Neural progenitor cell (in vitro differentiated cells): ENCODE measurements around the gene KRT76. TPM values are rescaled to one million over a fixed set of nuclear protein-coding genes. Genes with fewer than 3 reads are reported as not detected.

ENCODE experiments used
- DNase-seq: peaks from one replicate; pipeline ENCODE4 v3.0.0-alpha.2; 2016; ENCODE audit warnings: low spot score
- H2AFZ ChIP-seq: fragments of 200-600 bp; sonication (generic); replicated peaks from 2 replicates; pipeline ENCODE4 v1.6.1; 2016; ENCODE audit warnings: antibody characterized with exemption
- H3F3A ChIP-seq: fragments of 200-600 bp; sonication (generic); 2 replicates; pipeline ENCODE4 v1.6.1; 2016; ENCODE audit warnings: antibody characterized with exemption, low read depth
- H3K27ac ChIP-seq: fragments of 200-600 bp; sonication (generic); 2 replicates; pipeline ENCODE4 v1.5.1; 2016; ENCODE audit warnings: mild to moderate bottlenecking
- H3K27me3 ChIP-seq: fragments of 200-600 bp; sonication (generic); 2 replicates; pipeline ENCODE4 v1.6.1; 2016; ENCODE audit warnings: mild to moderate bottlenecking, moderate library complexity
- H3K36me3 ChIP-seq: fragments of 200-600 bp; sonication (generic); 2 replicates; pipeline ENCODE4 v1.5.1; 2016
- H3K4me1 ChIP-seq: fragments of 200-600 bp; sonication (generic); 2 replicates; pipeline ENCODE4 v1.6.1; 2016; ENCODE audit warnings: mixed run types
- H3K4me2 ChIP-seq: fragments of 200-600 bp; sonication (generic); 2 replicates; pipeline ENCODE4 v1.6.1; 2016
- H3K4me3 ChIP-seq: fragments of 200-600 bp; sonication (generic); 2 replicates; pipeline ENCODE4 v1.5.1; 2016
- H3K79me2 ChIP-seq: fragments of 200-600 bp; sonication (generic); 2 replicates; pipeline ENCODE4 v1.6.1; 2016; ENCODE audit warnings: low read depth
- H3K9ac ChIP-seq: fragments of 200-600 bp; sonication (generic); 2 replicates; pipeline ENCODE4 v1.6.1; 2016
- H3K9me3 ChIP-seq: fragments of 200-600 bp; sonication (generic); 2 replicates; pipeline ENCODE4 v1.5.1; 2016; ENCODE audit warnings: low read depth
- H4K20me1 ChIP-seq: fragments of 200-600 bp; sonication (generic); 2 replicates; pipeline ENCODE4 v1.6.1; 2016; ENCODE audit warnings: low read depth
- H3K27ac Mint-ChIP-seq: 3 replicates; pipeline ENCODE4 v1.8.0; 2021; ENCODE audit warnings: mixed read lengths
- H3K27me3 Mint-ChIP-seq: 2 replicates; pipeline ENCODE4 v1.8.0; 2022; ENCODE audit warnings: low read depth, mild to moderate bottlenecking, inconsistent platforms, moderate library complexity, mixed read lengths; ENCODE audit not compliant: insufficient read depth
- H3K36me3 Mint-ChIP-seq: 3 replicates; pipeline ENCODE4 v1.8.0; 2021; ENCODE audit warnings: mixed read lengths
- H3K4me1 Mint-ChIP-seq: 3 replicates; pipeline ENCODE4 v1.8.0; 2021; ENCODE audit warnings: mixed read lengths
- H3K4me3 Mint-ChIP-seq: 3 replicates; pipeline ENCODE4 v1.8.0; 2021; ENCODE audit warnings: mild to moderate bottlenecking, moderate library complexity, mixed read lengths
- H3K9me3 Mint-ChIP-seq: 3 replicates; pipeline ENCODE4 v1.8.0; 2020; ENCODE audit warnings: mixed read lengths
- EZH2 ChIP-seq: fragments of 200-600 bp; sonication (generic); IDR thresholded peaks from 2 replicates; pipeline ENCODE4 v1.6.1; 2017; ENCODE audit warnings: antibody characterized with exemption, mild to moderate bottlenecking, moderate library complexity
- EZH2phosphoT487 ChIP-seq: fragments of 200-600 bp; sonication (generic); IDR thresholded peaks from 2 replicates; pipeline ENCODE4 v1.6.1; 2017; ENCODE audit warnings: antibody characterized with exemption
- total RNA-seq: library from RNA; depleted of rRNA; stranded (reverse); fragments of >200 nt; gene quantifications from 2 replicates; pipeline ENCODE4 v1.2.3, GENCODE V29; 2015; ENCODE audit warnings: low replicate concordance
- TF ChIP-seq, protein P1 (sequence below): fragments of 200-600 bp; sonication (generic); IDR thresholded peaks from 2 replicates; pipeline ENCODE4 v1.5.1; 2017; ENCODE audit warnings: antibody characterized with exemption, mild to moderate bottlenecking

KRT76 gene
- total RNA-seq, 1 donor from 2014 or later, result not detected

DNA sequence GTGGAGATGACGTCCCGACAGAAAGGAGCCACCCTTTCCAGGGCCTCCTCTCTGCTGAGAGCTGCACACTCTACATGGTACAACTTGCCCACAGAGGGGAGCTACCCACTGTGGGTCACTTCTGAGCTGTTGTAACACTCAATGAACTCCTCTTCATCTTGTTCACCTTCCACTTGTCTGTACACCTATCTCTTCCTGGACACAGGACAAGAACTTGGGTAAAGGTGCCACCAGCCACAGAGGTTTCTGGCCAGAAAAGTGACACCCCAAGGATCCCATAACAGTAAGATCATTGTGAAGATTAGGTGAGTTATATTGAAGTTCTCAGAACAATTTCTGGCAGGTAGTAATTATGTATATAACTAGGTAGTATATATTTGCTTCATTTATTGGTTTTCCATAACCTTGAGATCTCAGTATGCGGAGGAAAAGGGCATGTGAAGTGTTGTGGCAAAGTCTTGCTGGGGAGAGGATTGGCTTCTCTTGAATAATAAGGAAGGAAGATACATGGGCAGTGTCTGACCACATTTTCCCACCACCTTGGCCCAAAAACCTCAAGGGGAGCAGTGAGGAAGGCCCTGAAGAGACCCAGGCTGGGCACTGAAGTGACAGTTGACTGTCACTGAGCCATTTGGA is 34.2 kb downstream of the KRT76 start:
- H3K79me2 ChIP-seq, result no peaks in the 10 kb centered on the region
- no peaks in the 10 kb centered on the region for H3K9me3 ChIP-seq
- Mint-ChIP-seq H3K9me3 (no peaks in the 10 kb centered on the region), H3K27ac (no peak overlapping the region), H3K27me3 (peaks cover 10% of the 10 kb centered on the region), H3K4me3 (no peak overlapping the region), H3K36me3 (no peaks in the 10 kb centered on the region), H3K4me1 (no peaks in the 10 kb centered on the region)
- H3K4me1 ChIP-seq, result no peaks in the 10 kb centered on the region
- no peak for DNase-seq
- peaks cover 55% of the 10 kb centered on the region for H3K27me3 ChIP-seq
- H3K36me3 ChIP-seq, result no peaks in the 10 kb centered on the region
- no peak overlapping the region for H3K4me3 ChIP-seq
- H3F3A ChIP-seq, result no peaks in the 10 kb centered on the region
- no peak overlapping the region for H2AFZ ChIP-seq
- TF ChIP-seq EZH2phosphoT487, result no peak
- TF ChIP-seq EZH2, result no peak
- TF ChIP-seq, protein P1, sequence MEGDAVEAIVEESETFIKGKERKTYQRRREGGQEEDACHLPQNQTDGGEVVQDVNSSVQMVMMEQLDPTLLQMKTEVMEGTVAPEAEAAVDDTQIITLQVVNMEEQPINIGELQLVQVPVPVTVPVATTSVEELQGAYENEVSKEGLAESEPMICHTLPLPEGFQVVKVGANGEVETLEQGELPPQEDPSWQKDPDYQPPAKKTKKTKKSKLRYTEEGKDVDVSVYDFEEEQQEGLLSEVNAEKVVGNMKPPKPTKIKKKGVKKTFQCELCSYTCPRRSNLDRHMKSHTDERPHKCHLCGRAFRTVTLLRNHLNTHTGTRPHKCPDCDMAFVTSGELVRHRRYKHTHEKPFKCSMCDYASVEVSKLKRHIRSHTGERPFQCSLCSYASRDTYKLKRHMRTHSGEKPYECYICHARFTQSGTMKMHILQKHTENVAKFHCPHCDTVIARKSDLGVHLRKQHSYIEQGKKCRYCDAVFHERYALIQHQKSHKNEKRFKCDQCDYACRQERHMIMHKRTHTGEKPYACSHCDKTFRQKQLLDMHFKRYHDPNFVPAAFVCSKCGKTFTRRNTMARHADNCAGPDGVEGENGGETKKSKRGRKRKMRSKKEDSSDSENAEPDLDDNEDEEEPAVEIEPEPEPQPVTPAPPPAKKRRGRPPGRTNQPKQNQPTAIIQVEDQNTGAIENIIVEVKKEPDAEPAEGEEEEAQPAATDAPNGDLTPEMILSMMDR, result no peak
- H3K4me2 ChIP-seq, result no peak overlapping the region
- no peak overlapping the region for H3K9ac ChIP-seq
- no peak overlapping the region for H3K27ac ChIP-seq
- H4K20me1 ChIP-seq, result peaks cover 8% of the 10 kb centered on the region

DNA sequence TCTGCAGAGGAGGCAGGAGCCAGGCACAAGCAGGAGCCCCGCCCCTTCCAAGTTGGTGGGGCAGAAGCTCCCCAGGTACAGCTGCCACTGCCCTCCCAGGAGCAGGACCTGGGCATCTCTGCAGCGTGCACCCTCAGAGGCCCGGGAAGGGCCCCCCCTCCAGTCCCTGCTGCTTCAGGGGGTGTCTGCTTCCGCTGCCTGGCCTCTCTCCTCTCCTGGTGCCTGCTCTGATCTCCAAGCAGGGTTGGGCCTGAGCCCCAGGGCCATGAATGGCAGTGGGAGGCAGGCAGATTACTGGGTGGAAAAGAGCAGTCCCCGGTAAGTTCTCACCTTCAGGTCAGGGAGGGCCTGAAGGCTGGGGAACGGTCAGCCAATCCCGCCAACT is 35.0 kb downstream of the KRT76 start:
- no peak for DNase-seq
- no peaks in the 10 kb centered on the region for H3K4me1 ChIP-seq
- no peaks in the 10 kb centered on the region for H3K79me2 ChIP-seq
- no peak overlapping the region for H3K27ac Mint-ChIP-seq
- peaks cover 9% of the 10 kb centered on the region for H3K27me3 Mint-ChIP-seq
- H3K4me2 ChIP-seq, result no peak overlapping the region
- no peaks in the 10 kb centered on the region for H3K36me3 Mint-ChIP-seq
- no peak overlapping the region for H2AFZ ChIP-seq
- no peaks in the 10 kb centered on the region for H3F3A ChIP-seq
- H4K20me1 ChIP-seq, result peaks cover 8% of the 10 kb centered on the region
- H3K4me1 Mint-ChIP-seq, result no peaks in the 10 kb centered on the region
- H3K4me3 ChIP-seq, result no peak overlapping the region
- no peak overlapping the region for H3K27ac ChIP-seq
- no peak for TF ChIP-seq EZH2phosphoT487
- no peak for TF ChIP-seq EZH2
- TF ChIP-seq, protein P1, result no peak
- peaks cover 50% of the 10 kb centered on the region for H3K27me3 ChIP-seq
- H3K36me3 ChIP-seq, result no peaks in the 10 kb centered on the region
- no peak overlapping the region for H3K9ac ChIP-seq
- no peaks in the 10 kb centered on the region for H3K9me3 Mint-ChIP-seq
- no peak overlapping the region for H3K4me3 Mint-ChIP-seq
- H3K9me3 ChIP-seq, result no peaks in the 10 kb centered on the region

DNA sequence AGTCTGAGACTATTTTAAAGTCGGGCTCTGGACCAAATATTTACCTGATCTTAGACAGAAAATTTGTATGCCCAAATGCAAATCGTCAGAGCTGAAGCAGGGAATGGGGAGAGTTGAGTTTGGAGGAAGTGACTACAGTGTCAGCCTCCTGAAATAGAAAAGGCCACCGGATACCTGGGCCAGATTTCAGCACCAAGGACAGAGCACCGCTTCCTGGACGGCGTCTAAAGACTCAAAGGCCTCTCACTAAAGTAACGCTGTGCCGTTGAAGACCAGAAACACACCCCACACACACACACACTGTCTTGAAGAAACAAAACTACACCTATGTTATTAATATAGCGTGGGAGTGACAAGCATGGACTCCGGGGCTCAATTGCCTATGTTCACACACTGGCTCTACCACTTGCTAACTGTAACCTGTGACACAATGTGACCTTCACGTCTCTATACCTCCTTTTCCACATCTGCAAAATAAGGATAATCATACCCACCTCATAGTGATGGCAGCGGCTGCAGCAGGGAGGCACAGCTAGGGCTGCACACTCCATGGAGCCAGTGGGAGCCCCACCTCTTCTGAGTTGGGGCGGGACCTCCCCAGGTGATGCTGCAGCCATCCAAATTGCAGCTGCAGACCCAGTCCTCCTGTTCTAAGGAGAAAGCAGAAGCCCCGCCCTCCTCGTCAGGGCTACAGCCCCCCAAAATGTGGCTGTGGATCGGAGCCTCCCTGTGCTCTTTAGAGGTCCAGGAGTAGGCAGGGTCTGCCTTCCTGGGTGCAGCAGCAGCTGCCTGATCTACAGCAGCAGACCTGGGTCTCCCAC is 35.6 kb downstream of the KRT76 start:
- H2AFZ ChIP-seq, result no peak overlapping the region
- TF ChIP-seq EZH2phosphoT487, result no peak
- TF ChIP-seq, protein P1, result no peak
- TF ChIP-seq EZH2, result peak; percentile 10
- H3K9me3 ChIP-seq, result no peaks in the 10 kb centered on the region
- peak; percentile 91 for DNase-seq
- H3K4me3 Mint-ChIP-seq, result no peak overlapping the region
- no peak overlapping the region for H3K4me2 ChIP-seq
- no peaks in the 10 kb centered on the region for H3F3A ChIP-seq
- peaks cover 48% of the 10 kb centered on the region for H3K27me3 ChIP-seq
- H3K9me3 Mint-ChIP-seq, result no peaks in the 10 kb centered on the region
- H3K4me1 ChIP-seq, result no peaks in the 10 kb centered on the region
- H3K27ac Mint-ChIP-seq, result no peak overlapping the region
- H4K20me1 ChIP-seq, result peaks cover 8% of the 10 kb centered on the region
- H3K36me3 Mint-ChIP-seq, result no peaks in the 10 kb centered on the region
- no peaks in the 10 kb centered on the region for H3K4me1 Mint-ChIP-seq
- H3K79me2 ChIP-seq, result no peaks in the 10 kb centered on the region
- H3K36me3 ChIP-seq, result no peaks in the 10 kb centered on the region
- no peak overlapping the region for H3K27ac ChIP-seq
- H3K27me3 Mint-ChIP-seq, result peaks cover 9% of the 10 kb centered on the region
- no peak overlapping the region for H3K9ac ChIP-seq
- no peak overlapping the region for H3K4me3 ChIP-seq
